Peyer's patch (tissue), 4 donors: ENCODE measurements around the gene MYEOV. TPM values are rescaled to one million over a fixed set of nuclear protein-coding genes. Genes with fewer than 3 reads are reported as not detected.

Experiments
- DNase-seq, 3 donors: peaks; one replicate each; pipeline ENCODE4 v3.0.0-alpha.2; 2017 to 2019
- H3K27ac ChIP-seq, 4 donors: fragments of 200-600 bp; sonication (generic); one replicate each; pipeline ENCODE4 v1.5.1; 2016 to 2019
- H3K27me3 ChIP-seq, 2 donors: fragments of 200-600 bp; sonication (generic); one replicate each; pipeline ENCODE4 v1.5.1; 2019
- H3K36me3 ChIP-seq, 3 donors: fragments of 200-600 bp; sonication (generic); one replicate each; pipeline ENCODE4 v1.5.1; 2016 to 2019
- H3K4me1 ChIP-seq, 4 donors: fragments of 200-600 bp; sonication (generic); one replicate each; pipeline ENCODE4 v1.5.1; 2016 to 2019
- H3K4me3 ChIP-seq, 4 donors: fragments of 200-600 bp; sonication (generic); 1 replicate in 3 of 4; 2 replicates in 1 of 4; pipeline ENCODE4 v1.5.1; 2016 to 2019; ENCODE audit warnings: mild to moderate bottlenecking in 1 of 4
- H3K9me3 ChIP-seq, 4 donors: fragments of 200-600 bp; sonication (generic); one replicate each; pipeline ENCODE4 v1.5.1; 2016 to 2019; ENCODE audit warnings: mild to moderate bottlenecking in 1 of 4
- CTCF ChIP-seq, 6 experiments: fragments of 450-650 bp in 4 of 6; fragments of 200-600 bp in 2 of 6; sonication (generic) in 1 of 6; IDR thresholded peaks; one replicate each; pipeline ENCODE4 v1.5.1; 2017 to 2019; ENCODE audit warnings: antibody characterized with exemption in 6 of 6, mild to moderate bottlenecking in 3 of 6, moderate library complexity in 1 of 6
- POLR2A ChIP-seq, 2 donors: fragments of 450-650 bp; IDR thresholded peaks; one replicate each; pipeline ENCODE4 v1.5.1; 2017; ENCODE audit warnings: antibody characterized with exemption in 2 of 2, mild to moderate bottlenecking in 2 of 2, moderate library complexity in 2 of 2
- total RNA-seq, 4 donors: library from RNA; depleted of rRNA; stranded (reverse); fragments of >200 nt; gene quantifications; one replicate each; pipeline ENCODE4 v1.1.0, GENCODE V29; 2016

The MYEOV gene
- total RNA-seq, 4 donors from 2014 or later = 0.53 TPM; not detected in 3

DNA sequence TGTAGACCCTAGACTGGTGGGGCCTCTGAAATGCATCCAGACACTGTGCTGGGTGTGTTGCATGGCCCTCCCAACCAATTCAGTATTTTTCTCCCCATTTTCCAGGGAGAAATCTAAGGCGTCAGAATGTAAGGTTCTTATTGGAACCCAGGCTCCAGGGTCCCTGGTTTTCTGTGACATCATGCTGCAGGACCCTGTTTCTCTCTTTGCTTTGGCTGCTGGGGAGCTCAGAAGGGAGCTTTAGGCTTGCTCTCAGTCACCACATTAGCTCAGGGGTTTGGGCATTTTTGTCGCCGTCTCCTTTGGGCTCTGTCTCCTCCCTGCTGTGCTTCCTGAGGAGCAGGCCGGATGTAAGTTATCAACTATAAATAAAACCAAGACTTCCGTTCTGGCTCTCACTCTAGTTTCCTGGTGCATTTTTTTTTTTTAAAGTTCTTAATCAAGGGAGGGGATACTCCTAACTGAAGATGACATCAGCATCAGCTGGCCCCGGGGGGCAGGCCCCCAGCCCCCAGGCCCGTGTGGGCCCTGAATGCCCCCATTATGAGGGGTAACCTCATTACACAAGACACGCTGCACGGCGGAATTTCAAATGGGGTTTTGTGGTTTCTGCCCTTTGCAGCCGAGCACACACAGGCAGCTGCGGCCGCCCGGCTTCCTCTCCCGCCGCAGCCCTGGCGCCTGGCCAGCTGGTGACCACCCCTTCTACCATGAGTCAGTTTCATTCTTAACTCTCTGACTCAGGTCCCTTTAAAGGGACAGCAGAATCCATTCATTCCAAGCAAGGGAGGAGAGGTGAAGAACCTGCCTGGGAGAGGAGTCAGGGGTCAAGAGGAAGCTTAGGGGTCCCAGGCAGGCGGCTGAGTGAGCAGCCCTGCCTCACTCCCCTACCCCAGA, 3.2 kb downstream of the MYEOV start:
- Histone ChIP-seq H3K27me3 (no peaks in the 10 kb centered on the region), H3K4me3 (peak overlapping the region; percentile 1 to 34 (median 26)), H3K27ac (peak overlapping the region; percentile 67 to 88 (median 80)), H3K4me1 (peaks cover 17 to 71% (median 34%) of the 10 kb centered on the region in 4 donors), H3K36me3 (no peaks in the 10 kb centered on the region), H3K9me3 (no peaks in the 10 kb centered on the region)
- TF ChIP-seq POLR2A (IDR thresholded peaks at IDR 0.05) = peak in 1 of 2 donors; percentile 10
- TF ChIP-seq CTCF (IDR thresholded peaks at IDR 0.05) = no peak
- peak; percentile 89 to 96 (median 92) for DNase-seq

DNA sequence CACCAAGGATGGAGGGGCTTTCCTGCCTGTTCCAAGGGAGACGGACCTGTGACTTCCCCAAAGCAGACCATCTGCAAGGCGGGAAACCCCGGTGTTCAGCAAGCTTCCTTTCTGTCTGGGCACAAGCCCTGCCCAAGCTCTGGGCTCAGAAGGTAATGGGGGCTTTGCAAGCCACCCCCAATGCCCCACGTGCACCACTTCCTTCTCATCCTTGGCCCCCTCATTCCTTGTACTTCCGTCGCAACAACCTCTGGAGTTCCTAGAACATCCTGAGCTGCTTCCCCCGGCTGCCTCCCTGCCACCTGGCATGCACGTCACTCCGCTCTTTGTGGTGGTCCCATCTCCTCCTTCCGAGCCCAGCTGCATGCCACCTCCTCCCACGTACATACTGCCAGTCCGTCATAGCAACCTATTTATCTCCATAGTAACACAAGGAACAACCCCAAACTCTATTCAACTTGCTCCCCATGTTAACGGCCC, 3.9 kb downstream of the MYEOV start:
- peak overlapping the region; percentile 1 to 34 (median 26) for H3K4me3 ChIP-seq
- no peaks in the 10 kb centered on the region for H3K36me3 ChIP-seq
- peaks cover 17 to 73% (median 34%) of the 10 kb centered on the region in 4 donors for H3K4me1 ChIP-seq
- DNase-seq = peak in 2 of 3 donors; percentile 55 to 60
- no peaks in the 10 kb centered on the region for H3K27me3 ChIP-seq
- H3K27ac ChIP-seq = peak overlapping the region; percentile 67 to 88 (median 80)
- H3K9me3 ChIP-seq = no peaks in the 10 kb centered on the region
- no peak for TF ChIP-seq POLR2A (IDR thresholded peaks at IDR 0.05)
- no peak for TF ChIP-seq CTCF (IDR thresholded peaks at IDR 0.05)

GRCh38 chr11:69298267-69299022, 4.5 kb downstream of the MYEOV start:
- H3K36me3 ChIP-seq = no peaks in the 10 kb centered on the region
- peaks cover 12 to 67% (median 34%) of the 10 kb centered on the region in 4 donors for H3K4me1 ChIP-seq
- DNase-seq = peak; percentile 72 to 87 (median 73)
- H3K27me3 ChIP-seq = no peaks in the 10 kb centered on the region
- TF ChIP-seq POLR2A (IDR thresholded peaks at IDR 0.05) = no peak
- no peak for TF ChIP-seq CTCF (IDR thresholded peaks at IDR 0.05)
- H3K27ac ChIP-seq = peak overlapping the region; percentile 67 to 88 (median 80)
- no peaks in the 10 kb centered on the region for H3K9me3 ChIP-seq
- H3K4me3 ChIP-seq = peak overlapping the region in 3 of 4 donors; percentile 3 to 28 (median 23)

GRCh38 chr11:69299023-69299461, 5.1 kb downstream of the MYEOV start:
- Histone ChIP-seq H3K27ac (peak overlapping the region; percentile 67 to 88 (median 80)), H3K4me1 (peaks cover 10 to 61% (median 34%) of the 10 kb centered on the region in 4 donors), H3K36me3 (no peaks in the 10 kb centered on the region), H3K27me3 (no peaks in the 10 kb centered on the region), H3K4me3 (peak overlapping the region in 1 of 4 donors; percentile 23), H3K9me3 (no peaks in the 10 kb centered on the region)
- DNase-seq = no peak
- TF ChIP-seq POLR2A (IDR thresholded peaks at IDR 0.05) = no peak
- no peak for TF ChIP-seq CTCF (IDR thresholded peaks at IDR 0.05)

GRCh38 chr11:69299572-69299971, 5.6 kb downstream of the MYEOV start:
- Histone ChIP-seq H3K4me3 (no peak overlapping the region), H3K9me3 (no peaks in the 10 kb centered on the region), H3K27me3 (no peaks in the 10 kb centered on the region), H3K4me1 (peaks cover 10 to 58% (median 34%) of the 10 kb centered on the region in 4 donors), H3K36me3 (no peaks in the 10 kb centered on the region), H3K27ac (no peak overlapping the region)
- TF ChIP-seq POLR2A (IDR thresholded peaks at IDR 0.05) (no peak), CTCF (IDR thresholded peaks at IDR 0.05) (no peak)
- no peak for DNase-seq
